ENCODE results near the gene NDUFA12.

NDUFA12 gene

DNA sequence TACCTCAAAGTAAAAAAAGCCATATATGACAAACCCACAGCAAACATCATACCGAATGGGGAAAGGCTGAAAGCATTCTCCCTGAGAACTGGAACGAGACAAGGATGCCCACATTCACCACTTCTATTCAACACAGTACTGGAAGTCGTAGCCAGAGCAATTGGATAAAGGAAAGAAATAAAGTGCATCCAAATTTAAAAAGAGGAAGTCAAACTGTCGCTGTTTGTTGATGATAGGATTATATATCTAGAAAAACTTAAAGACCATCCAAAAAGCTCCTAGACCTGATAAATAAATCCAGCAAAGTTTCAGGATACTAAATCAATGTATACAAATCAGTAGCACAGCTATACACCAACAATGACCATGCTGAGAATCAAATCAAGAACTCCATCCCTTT, 5.2 kb downstream of the NDUFA12 start:
- ATAC-seq: no peak
- no peak for TF ChIP-seq ZNF70 (CRISPR knock-in tag; IDR thresholded peaks at IDR 0.05)
- no peak for TF ChIP-seq CSDC2 (CRISPR knock-in tag; IDR thresholded peaks at IDR 0.05)
- TF ChIP-seq, protein P1, sequence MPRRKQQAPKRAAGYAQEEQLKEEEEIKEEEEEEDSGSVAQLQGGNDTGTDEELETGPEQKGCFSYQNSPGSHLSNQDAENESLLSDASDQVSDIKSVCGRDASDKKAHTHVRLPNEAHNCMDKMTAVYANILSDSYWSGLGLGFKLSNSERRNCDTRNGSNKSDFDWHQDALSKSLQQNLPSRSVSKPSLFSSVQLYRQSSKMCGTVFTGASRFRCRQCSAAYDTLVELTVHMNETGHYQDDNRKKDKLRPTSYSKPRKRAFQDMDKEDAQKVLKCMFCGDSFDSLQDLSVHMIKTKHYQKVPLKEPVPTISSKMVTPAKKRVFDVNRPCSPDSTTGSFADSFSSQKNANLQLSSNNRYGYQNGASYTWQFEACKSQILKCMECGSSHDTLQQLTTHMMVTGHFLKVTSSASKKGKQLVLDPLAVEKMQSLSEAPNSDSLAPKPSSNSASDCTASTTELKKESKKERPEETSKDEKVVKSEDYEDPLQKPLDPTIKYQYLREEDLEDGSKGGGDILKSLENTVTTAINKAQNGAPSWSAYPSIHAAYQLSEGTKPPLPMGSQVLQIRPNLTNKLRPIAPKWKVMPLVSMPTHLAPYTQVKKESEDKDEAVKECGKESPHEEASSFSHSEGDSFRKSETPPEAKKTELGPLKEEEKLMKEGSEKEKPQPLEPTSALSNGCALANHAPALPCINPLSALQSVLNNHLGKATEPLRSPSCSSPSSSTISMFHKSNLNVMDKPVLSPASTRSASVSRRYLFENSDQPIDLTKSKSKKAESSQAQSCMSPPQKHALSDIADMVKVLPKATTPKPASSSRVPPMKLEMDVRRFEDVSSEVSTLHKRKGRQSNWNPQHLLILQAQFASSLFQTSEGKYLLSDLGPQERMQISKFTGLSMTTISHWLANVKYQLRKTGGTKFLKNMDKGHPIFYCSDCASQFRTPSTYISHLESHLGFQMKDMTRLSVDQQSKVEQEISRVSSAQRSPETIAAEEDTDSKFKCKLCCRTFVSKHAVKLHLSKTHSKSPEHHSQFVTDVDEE (CRISPR knock-in tag; IDR thresholded peaks at IDR 0.05): no peak
- TF ChIP-seq OSR1 (CRISPR knock-in tag; IDR thresholded peaks at IDR 0.05): no peak
- no peak for TF ChIP-seq CSRNP3 (CRISPR knock-in tag; IDR thresholded peaks at IDR 0.05)
- TF ChIP-seq ISL1 (CRISPR knock-in tag; IDR thresholded peaks at IDR 0.05): no peak
- no peak for TF ChIP-seq TOX (CRISPR knock-in tag; IDR thresholded peaks at IDR 0.05; ENCODE audit: borderline replicate concordance)
- no peak for TF ChIP-seq ZFP3 (CRISPR knock-in tag; IDR thresholded peaks at IDR 0.05)
- no peak for TF ChIP-seq ZFP30 (CRISPR knock-in tag; IDR thresholded peaks at IDR 0.05)
- no peak for TF ChIP-seq GLIS3 (CRISPR knock-in tag; IDR thresholded peaks at IDR 0.05)
- TF ChIP-seq ARNTL (CRISPR knock-in tag; IDR thresholded peaks at IDR 0.05; ENCODE audit: borderline replicate concordance, low read depth): no peak
- TF ChIP-seq ZC3H10 (CRISPR knock-in tag; IDR thresholded peaks at IDR 0.05): no peak
- TF ChIP-seq, protein P2, sequence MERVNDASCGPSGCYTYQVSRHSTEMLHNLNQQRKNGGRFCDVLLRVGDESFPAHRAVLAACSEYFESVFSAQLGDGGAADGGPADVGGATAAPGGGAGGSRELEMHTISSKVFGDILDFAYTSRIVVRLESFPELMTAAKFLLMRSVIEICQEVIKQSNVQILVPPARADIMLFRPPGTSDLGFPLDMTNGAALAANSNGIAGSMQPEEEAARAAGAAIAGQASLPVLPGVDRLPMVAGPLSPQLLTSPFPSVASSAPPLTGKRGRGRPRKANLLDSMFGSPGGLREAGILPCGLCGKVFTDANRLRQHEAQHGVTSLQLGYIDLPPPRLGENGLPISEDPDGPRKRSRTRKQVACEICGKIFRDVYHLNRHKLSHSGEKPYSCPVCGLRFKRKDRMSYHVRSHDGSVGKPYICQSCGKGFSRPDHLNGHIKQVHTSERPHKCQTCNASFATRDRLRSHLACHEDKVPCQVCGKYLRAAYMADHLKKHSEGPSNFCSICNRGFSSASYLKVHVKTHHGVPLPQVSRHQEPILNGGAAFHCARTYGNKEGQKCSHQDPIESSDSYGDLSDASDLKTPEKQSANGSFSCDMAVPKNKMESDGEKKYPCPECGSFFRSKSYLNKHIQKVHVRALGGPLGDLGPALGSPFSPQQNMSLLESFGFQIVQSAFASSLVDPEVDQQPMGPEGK (CRISPR knock-in tag; IDR thresholded peaks at IDR 0.05; ENCODE audit: borderline replicate concordance): no peak

- TF ChIP-seq ZNF70 (CRISPR knock-in tag; IDR thresholded peaks at IDR 0.05): no peak
- TF ChIP-seq OSR1 (CRISPR knock-in tag; IDR thresholded peaks at IDR 0.05): no peak
- TF ChIP-seq, protein P3, sequence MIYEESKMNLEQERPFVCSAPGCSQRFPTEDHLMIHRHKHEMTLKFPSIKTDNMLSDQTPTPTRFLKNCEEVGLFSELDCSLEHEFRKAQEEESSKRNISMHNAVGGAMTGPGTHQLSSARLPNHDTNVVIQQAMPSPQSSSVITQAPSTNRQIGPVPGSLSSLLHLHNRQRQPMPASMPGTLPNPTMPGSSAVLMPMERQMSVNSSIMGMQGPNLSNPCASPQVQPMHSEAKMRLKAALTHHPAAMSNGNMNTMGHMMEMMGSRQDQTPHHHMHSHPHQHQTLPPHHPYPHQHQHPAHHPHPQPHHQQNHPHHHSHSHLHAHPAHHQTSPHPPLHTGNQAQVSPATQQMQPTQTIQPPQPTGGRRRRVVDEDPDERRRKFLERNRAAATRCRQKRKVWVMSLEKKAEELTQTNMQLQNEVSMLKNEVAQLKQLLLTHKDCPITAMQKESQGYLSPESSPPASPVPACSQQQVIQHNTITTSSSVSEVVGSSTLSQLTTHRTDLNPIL (CRISPR knock-in tag; IDR thresholded peaks at IDR 0.05; ENCODE audit: low read depth): no peak
- no peak for TF ChIP-seq SNAI2 (CRISPR knock-in tag; IDR thresholded peaks at IDR 0.05)
- TF ChIP-seq, protein P1 (CRISPR knock-in tag; IDR thresholded peaks at IDR 0.05): no peak
- no peak for TF ChIP-seq ARNTL (CRISPR knock-in tag; IDR thresholded peaks at IDR 0.05; ENCODE audit: borderline replicate concordance, low read depth)
- TF ChIP-seq ZNF565 (CRISPR knock-in tag; conservative IDR thresholded peaks at IDR 0.05; ENCODE audit: low read depth): no peak
- TF ChIP-seq ZNF8 (CRISPR knock-in tag; IDR thresholded peaks at IDR 0.05): no peak
- no peak for TF ChIP-seq PPARA (CRISPR knock-in tag; IDR thresholded peaks at IDR 0.05; ENCODE audit: borderline replicate concordance)
- no peak for ATAC-seq
Measured at GRCh38 chr12:94997726-94998125, 5.8 kb downstream of the NDUFA12 start.

DNA sequence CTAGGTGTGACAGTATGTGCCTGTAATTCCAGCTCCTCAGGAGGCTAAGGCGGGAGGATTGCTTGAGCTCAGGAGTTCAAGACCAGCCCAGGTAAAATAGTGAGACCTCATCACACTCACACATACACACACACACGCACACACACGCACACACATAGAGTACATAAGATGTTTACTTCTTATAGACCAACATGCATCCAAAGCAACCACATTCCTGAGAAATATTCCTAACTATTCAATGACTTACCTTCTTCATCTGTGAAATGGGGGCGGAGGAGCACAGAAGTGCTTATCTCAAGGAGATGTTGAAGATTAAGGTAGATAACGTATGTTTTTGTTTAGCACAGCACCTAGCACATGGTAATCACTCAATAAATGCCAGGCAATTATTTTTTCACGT, 6.4 kb downstream of the NDUFA12 start:
- no peak for ATAC-seq

More for the DNA sequence above, 6.4 kb downstream of the NDUFA12 start:
- TF ChIP-seq ESRRG (CRISPR knock-in tag; IDR thresholded peaks at IDR 0.05) (no peak), PPARA (CRISPR knock-in tag; IDR thresholded peaks at IDR 0.05; ENCODE audit: borderline replicate concordance) (no peak), RARB (CRISPR knock-in tag; IDR thresholded peaks at IDR 0.05) (no peak), BACH2 (CRISPR knock-in tag; IDR thresholded peaks at IDR 0.05; ENCODE audit: borderline replicate concordance) (no peak), ARNTL (CRISPR knock-in tag; IDR thresholded peaks at IDR 0.05; ENCODE audit: borderline replicate concordance, low read depth) (no peak), OSR1 (CRISPR knock-in tag; IDR thresholded peaks at IDR 0.05) (no peak), TOX (CRISPR knock-in tag; IDR thresholded peaks at IDR 0.05; ENCODE audit: borderline replicate concordance) (no peak), ZFP3 (CRISPR knock-in tag; IDR thresholded peaks at IDR 0.05) (no peak)
- TF ChIP-seq, protein P2 (CRISPR knock-in tag; IDR thresholded peaks at IDR 0.05; ENCODE audit: borderline replicate concordance): no peak

Data from SK-N-SH treated with all-trans-retinoic acid at 6 μM for 48 hours (cell line).